HPDE6-E6E7 (cell line): ENCODE data around the gene ALOX5.
"Not testable (repeated sequence)": the region's sequence is repeated elsewhere in the genome, so short reads cannot be mapped to it uniquely, and the experiment has no call there.

Experiments used
- DNase-seq: peaks from one replicate; pipeline ENCODE4 v3.0.0; 2011; ENCODE audit warnings: missing footprints; ENCODE audit errors: extremely low spot score

The ALOX5 gene

GRCh38 chr10:45373576-45374349, at the start of gene ALOX5:
TSS of gene ALOX5 (plus strand) at chr10:45374216. CDS start at chr10:45374280, 64 bp downstream.
- no peak for DNase-seq

- DNase-seq: no peak
Measured at GRCh38 chr10:45325116-45325515, 48.9 kb upstream of the ALOX5 start.

- not testable (repeated sequence) for DNase-seq
Measured at GRCh38 chr10:45326864-45327263, 47.2 kb upstream of the ALOX5 start.

- DNase-seq: not testable (repeated sequence)
Measured at GRCh38 chr10:45331824-45332223, 42.2 kb upstream of the ALOX5 start.

GRCh38 chr10:45339894-45340293, 34.1 kb upstream of the ALOX5 start:
- no peak for DNase-seq

GRCh38 chr10:45340420-45340819, 33.6 kb upstream of the ALOX5 start:
- DNase-seq: not testable (repeated sequence)

GRCh38 chr10:45346652-45347335, 27.2 kb upstream of the ALOX5 start:
- DNase-seq: not testable (repeated sequence)

GRCh38 chr10:45347464-45347863, 26.6 kb upstream of the ALOX5 start:
- DNase-seq: not testable (repeated sequence)

GRCh38 chr10:45348196-45348765, 25.7 kb upstream of the ALOX5 start:
- not testable (repeated sequence) for DNase-seq

GRCh38 chr10:45353186-45353585, 20.8 kb upstream of the ALOX5 start:
- no peak for DNase-seq

GRCh38 chr10:45354261-45354660, 19.8 kb upstream of the ALOX5 start:
- no peak for DNase-seq

GRCh38 chr10:45355494-45355893, 18.5 kb upstream of the ALOX5 start:
- no peak for DNase-seq

GRCh38 chr10:45358961-45359360, 15.1 kb upstream of the ALOX5 start:
- not testable (repeated sequence) for DNase-seq

GRCh38 chr10:45361983-45362799, 11.8 kb upstream of the ALOX5 start:
- not testable (repeated sequence) for DNase-seq

GRCh38 chr10:45367643-45368042, 6.4 kb upstream of the ALOX5 start:
- DNase-seq: not testable (repeated sequence)

GRCh38 chr10:45368181-45368580, 5.8 kb upstream of the ALOX5 start:
- DNase-seq: no peak

- no peak for DNase-seq
Measured at GRCh38 chr10:45370202-45370955, 3.6 kb upstream of the ALOX5 start.

GRCh38 chr10:45371560-45371959, 2.5 kb upstream of the ALOX5 start:
- no peak for DNase-seq

- DNase-seq: no peak
Measured at GRCh38 chr10:45372251-45372951, 1.6 kb upstream of the ALOX5 start.

GRCh38 chr10:45373003-45373575, 927 bp upstream of the ALOX5 start:
- no peak for DNase-seq
